Measurements from ENCODE around the gene SVEP1.
"Not testable (repeated sequence)": the region's sequence is repeated elsewhere in the genome, so short reads cannot be mapped to it uniquely, and the experiment has no call there.

Gene SVEP1

DNA sequence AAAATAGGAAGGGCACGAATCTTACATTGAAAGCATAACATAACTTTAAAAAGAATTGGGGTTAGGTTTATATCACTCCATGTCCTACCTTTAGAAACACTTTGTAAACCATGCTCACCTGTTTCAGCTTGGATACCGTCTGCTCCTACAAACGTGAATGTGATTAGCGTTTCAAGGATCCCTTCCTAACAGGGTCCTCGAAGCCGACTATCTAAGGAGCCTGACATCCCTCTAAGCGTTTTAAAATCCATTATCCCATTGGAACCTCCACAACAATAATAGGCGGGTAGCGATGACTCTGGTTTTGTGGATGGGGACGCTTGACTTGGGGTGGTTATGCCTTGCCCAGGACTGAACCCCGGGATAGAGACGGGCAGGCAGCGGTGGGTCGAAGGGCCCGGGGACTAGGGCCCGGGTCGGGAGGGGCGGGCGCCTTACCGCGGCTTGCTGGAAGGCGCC lies 937 bp downstream of the SVEP1 start:
- DNase-seq: no peak

DNA sequence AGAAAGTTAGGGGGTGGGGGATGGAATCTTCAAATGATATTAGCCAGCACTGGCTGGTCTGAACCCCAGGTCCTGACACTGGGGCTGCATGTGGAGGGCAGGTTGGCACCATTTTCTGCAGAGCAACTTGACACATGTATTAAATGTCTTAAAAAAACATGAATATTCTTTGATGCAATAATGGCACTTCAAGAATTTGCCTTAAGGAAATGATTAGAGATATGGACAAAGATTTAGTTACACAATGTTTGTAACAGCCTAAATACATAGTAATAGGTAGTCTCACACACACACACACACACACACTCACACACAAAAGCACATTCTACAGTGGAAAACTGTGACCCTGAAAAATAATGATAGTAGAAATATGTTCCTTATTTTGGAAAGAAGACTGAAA lies 3.6 kb downstream of the SVEP1 start:
- no peak for DNase-seq

DNA sequence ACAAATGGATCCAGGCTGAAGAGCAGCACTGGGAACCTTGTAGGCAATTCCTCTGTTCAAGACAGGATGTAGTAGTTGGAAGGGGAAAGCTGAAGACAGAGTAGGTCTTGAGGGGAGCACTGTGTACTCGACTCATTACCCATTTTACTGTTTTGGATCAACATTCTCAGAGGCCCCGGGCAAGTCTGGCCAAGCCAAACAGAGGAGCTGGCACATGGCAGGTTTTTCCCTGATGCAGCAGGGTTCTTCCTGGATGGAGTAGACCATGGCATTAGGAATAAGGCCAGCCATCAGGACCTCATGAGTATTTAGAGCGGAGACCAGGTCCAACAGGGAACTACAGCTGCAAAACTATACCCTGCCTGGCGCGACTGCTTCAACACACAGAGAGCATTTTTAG lies 4.4 kb downstream of the SVEP1 start:
- DNase-seq: no peak

DNA sequence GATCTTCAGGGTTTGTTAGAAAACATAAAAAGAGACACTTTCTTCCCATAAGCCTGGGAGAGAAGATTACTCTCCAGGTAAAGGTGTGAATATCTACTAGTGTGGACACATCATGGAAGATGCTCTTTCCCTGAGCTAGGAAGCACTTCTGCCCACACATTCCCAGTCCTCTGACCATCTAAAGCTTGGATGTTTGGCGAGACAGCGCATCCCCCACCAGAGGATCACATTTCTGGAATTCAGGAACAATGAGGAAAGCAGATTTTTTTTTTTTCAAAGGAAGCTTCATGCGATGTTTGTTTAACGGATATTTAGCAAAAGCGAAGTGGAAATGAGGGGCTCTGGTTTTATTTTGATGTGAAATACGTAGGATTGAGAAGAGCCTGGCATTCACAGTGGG lies 6.2 kb downstream of the SVEP1 start:
- DNase-seq: no peak

DNA sequence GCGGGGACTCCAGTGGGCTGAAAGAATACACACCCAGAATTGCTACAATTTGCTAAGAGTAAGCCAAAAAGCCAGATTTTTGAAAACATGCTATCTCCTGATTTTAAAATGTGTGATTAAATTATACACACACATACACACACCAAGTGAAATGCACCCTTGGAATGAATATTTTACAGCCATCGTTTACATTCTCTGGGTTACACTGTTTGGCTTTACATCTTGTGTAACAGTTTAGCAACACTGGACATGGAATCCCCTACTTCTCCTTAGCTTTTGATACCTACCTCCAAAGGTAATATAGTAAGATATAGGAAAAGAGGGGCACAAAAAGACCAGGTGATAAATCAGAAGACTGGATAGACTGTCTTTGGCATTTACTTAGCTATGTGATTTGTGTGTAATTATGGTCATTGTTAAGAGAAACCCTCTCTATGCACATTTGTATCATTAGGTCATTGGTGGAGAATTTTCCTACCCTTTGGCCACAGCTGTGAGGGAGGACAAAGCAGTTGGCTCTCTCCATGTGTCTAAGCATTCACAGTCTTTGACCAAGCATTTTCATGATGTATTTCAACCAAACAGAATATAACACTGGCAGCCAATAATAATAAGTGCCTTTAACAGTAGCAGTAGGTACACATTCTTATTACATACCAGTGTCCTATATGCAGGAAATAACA lies 7.6 kb downstream of the SVEP1 start:
- DNase-seq: no peak

DNA sequence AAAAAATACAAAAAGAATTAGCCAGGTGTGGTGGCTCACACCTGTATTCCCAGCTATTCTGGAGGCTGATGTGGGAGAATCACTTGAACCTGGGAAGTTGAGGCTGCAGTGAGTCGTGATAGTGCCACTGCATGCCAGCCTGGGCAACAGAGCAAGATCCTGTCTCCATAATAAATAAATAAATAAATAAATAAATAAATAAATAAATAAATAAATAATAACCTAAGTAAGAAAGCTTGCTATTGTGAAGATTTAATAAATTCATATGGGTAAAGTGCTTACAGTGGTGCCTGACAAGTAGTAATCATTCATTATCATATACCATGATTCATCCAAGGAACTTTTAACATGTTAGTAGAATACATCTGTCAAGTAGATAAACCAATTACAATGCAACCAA lies 13.4 kb downstream of the SVEP1 start:
- DNase-seq: no peak

DNA sequence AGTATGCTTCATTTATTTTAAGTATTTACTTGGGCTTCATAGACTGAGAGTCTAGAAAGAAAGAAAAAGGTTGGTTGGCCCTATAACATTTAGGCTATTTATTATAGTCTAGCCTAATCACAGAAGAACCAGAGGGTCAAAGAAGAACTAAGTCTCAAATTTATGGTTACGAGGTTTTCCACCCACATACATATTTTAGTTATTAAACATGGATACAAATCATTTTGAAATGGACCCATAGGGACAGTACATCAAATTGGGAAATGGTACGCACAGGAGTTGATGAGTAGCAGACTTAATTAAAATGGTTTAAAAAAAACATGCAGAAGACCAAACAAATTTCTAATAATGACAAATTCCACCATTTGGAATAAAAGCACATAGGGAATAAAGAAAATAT lies 17.7 kb downstream of the SVEP1 start:
- no peak for DNase-seq

DNA sequence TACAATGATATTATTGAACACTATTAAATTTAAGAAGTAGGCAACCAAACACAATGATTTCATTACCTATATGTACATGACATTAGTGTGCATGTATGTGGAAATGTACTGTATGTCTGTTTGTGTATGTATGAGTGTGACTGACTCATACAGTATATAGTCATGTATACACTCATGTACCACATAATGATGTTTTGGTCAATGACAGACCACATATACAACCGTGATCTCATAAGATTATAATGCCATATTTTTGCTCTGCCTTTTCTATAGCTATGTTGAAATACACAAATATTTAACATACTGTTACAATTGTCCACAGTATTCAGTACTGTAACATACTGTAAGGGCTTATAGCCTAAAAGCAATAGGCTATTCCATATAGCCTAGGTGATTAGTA lies 19.7 kb downstream of the SVEP1 start:
- no peak for DNase-seq

DNA sequence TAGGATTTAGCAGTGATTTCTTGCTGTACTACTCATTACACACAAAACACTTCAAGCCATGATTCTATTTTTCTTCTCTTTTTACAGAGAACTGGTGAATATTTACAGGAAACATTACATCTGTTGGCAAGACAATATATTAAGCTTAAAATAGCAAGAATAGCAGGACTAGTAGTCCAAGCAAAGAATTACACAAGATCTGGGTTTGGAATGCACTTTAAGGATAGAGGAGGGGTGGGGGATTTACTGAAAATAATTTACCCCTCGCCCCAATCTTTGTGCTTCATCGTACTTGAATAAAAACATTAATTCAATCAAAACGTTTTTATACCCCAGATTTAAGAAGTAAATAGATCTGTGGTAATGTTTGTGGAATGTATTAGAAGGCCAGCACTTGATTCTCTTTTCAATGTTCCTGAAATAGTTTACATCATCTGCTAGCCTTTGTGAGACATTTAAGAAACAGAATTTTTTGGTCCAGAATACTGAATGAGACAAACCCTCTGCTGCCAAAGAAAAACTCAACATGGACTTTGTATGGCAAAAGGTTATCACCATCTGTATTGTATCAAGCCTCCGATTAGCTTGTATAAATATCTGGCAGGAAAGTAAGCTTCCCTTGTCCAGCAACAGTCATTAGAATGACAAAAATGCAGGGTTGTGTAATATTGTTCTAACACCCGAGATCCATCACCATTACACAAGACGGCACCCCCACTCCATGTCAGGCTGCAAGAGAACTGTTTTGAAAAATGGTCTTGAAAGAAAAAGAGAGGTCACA lies 23.8 kb downstream of the SVEP1 start:
- DNase-seq: no peak

DNA sequence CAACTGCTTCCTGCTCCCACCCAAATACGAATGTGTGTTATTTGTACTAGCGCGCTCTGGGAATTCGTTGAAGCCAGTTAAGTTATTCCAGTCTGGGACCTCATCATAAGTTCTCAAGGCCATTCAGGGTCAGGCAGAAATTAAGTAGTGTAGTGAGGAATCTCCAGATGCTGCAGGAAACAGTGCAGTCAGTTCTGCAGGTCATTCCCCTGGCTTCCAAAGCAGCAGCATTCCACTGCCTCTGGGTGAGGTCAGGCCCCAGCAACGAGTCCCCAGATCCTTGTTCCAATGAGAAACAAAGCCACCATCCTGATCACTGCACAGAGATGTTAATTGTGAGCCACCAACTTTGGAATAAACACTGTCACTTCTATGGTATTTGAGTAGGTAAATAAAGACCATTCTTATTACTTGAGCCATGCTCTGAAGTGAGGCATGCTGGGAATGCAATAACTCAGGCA lies 33.1 kb downstream of the SVEP1 start:
- DNase-seq: no peak

DNA sequence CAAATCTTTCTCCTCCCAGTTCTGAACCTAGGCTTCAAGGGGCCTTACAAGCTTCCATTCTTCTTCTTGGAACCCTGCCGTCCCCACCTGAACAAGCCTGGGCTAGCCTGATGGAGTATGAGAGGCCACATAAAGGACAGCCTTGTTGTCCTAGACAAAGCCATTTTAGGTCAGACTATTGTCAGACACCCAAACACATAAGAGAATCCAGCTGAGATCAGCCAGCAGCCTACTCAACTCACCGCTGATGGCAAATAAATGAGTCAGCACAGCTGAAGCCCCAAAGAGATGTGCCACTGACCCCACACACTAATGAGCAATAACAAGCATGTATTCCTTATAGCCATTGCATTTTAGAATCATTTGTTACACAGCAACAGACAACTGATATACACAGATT lies 33.8 kb downstream of the SVEP1 start:
- no peak for DNase-seq

DNA sequence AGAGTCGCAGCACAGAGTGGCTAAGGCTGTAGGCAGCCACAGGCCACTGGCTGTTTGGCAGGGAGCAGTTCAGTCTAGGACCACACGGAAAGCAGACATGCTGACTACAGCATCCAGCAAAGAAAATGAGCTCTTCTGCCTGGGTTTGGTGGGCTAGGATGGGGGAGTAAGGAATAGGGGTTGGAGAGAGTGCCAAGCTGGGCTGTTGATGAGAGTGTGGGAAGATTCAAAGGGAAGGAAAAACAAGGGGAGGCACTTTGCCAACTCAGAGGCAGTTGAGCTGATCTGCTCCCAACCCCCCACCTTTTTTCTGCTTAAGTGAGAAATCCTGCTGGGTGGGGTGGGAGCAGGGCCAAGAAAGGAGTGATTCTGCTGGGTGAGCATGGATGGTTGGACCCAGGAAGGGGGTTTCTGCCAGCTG lies 35.9 kb downstream of the SVEP1 start:
- no peak for DNase-seq

DNA sequence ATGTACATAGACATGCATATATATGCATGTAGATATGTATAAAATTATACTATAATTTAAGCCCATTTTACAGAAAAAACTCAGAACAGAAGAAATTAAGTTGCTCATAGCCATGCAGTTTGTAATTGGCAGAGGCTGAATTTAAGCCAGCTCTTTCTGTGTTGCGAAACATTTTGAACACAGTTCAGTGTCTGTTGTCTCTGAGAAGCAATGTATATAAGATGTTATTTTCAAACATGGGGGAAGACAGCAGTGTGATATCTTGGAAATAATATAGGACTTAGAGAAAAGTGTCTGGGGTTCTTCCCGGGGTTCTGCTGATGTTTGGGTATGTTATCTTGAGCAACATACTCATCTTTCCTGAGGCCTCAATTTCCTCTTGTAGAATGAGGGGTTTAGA lies 37.6 kb downstream of the SVEP1 start:
- DNase-seq: no peak

DNA sequence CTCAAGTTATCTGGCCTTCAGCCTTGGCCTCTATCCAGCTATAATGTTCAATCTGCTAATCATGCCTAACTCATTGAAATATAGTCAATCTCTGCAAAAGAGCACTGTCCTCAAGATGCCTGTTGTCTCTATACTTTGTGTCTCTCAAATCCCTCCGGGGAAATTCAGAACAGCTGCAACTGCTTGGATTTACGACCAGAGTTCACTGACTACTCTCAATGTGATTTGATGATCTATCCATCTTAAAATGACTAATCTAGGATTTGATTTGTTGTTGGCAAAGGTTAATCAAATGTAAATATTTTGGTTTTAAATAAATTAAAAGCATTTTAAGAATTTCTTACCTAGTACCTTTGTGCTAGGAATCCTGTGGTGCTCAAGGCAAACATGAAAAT lies 40.9 kb downstream of the SVEP1 start:
- no peak for DNase-seq

DNA sequence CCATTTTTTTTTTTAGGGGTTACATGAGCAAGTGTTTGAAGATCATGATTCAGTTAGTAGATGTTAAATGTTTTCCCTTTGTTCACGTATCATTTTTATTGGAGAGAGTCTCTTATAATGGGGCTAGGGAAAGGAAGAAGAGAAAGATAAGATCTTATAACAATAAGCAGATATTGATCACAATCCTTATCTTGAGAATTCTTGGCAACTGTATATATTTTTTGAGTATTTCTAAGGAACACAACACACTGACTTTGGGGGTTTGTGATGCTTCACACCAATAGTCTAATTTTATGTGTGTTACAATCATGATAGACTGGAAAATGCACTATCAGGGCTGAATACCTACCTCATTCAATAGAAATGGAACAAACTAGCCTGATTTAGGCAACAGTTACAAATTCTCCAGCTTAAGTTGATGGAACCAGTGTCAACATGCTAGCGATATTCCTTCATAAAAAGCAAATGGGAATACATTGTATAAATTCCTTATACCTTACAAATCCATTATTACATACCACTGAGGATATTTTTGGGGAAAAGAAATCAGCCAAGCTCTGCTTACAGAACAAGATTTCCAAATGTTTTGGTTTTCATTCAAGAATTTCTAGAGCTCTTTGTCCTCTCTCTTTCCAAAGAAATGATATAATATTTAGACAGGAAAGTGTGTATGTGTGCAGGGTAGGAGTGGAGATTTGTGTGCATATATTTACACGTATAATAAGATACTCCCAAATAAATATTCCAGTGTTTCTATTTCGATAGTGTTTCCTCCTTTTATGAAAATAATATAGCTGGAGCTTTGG lies 41.5 kb downstream of the SVEP1 start:
- DNase-seq: no peak

DNA sequence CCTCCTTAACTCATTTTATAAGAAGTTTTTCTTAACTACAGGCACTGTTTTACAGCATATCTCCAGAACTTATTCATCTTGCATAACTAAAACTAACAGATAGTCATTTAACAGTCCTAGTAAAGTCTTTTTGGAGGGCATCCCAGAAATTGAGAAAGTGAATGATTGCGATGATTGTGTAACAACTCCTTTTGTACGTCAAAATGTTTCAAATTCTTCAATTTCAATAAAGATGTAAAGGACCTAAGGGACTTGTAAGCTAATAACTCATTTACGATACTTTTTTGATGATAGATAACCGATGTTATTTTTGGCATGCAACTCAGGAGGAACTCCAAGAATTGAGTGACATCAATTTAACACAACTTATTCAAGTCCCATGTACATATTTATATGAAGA lies 42.7 kb downstream of the SVEP1 start:
- no peak for DNase-seq

DNA sequence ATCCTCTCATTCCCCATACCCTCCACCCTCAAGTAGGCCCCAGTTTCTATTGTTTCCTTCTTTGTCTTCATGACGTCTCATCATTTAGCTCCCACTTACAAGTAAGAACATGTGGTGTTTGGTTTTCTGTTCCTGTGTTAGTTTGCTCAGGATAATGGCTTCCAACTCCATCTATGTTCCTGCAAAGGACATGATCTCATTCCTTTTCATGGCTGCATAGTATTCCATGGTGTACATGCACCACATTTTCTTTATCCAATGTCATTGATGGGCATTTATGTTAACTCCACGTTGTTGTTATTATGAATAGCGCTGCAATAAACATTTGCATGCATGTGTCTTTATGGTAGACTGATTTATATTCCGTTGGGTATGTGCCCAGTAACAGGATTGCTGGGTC lies 45.4 kb downstream of the SVEP1 start:
- not testable (repeated sequence) for DNase-seq

DNA sequence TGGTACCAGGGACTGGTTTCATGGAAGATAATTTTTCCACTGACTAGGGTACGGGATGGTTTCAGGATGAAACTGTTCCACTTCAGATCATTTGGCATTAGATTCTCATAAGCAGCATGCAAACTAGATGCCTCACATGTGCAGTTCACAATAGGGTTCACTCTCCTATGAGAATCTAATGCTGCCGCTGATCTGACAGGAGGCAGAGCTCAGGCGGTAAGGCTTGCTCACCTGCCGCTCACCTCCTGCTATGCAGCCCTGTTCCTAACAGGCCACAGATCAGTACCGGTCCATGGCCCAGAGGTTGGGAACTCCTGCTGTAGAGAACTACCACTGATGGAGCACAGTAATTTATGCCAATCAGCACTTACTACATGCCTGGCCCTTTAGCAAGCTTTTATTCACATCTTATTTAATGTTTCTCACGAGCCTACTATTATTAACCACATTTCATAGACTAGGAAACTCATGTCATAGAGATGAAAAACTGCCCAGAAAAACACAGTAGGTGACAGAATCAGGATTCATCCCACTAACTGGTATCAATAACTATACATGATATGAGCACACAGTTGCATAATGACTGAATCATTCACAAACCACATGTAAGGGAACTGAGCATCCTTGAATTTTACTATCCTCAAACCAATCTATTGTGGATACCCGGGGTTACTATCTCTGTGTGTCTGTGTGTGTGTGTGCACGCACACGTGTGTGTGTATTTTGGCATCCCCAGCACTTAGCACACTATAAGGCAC lies 46.5 kb downstream of the SVEP1 start:
- no peak for DNase-seq

DNA sequence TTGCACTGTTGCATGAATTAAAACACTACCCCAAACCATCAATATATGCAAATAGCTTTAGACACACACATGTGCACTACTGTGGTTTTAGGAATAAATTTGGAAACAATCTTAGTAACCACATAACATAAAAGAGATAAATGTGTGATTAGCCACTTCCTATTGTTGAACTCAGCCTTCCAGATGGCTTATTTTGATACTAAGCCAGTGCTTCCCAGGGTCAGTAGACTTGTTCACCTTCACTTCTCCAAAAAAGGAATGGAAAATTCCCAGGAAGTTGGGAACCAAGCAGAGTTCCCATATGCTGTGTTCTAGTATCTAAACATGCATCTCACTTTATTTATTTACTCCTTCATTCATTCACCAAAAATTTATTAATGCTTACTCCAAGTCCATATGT lies 47.8 kb downstream of the SVEP1 start:
- DNase-seq: no peak

DNA sequence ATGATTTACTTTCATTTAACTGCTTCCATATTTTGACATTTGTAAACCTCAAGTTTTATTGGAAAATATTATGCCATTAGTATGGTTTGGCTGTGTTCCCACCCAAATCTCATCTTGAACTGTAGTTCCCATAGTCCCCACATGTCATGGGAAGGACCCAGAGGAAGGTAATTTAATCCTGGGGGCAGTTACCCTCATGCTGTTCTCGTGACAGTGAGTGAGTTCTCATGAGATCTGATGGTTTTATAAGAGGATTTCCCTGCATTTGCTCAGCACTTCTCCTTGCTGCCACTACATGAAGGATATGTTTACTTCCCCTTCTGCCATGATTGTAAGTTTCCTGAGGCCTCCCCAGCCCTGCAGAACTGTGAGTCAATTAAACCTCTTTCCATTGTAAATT lies 48.3 kb downstream of the SVEP1 start:
- not testable (repeated sequence) for DNase-seq

DNA sequence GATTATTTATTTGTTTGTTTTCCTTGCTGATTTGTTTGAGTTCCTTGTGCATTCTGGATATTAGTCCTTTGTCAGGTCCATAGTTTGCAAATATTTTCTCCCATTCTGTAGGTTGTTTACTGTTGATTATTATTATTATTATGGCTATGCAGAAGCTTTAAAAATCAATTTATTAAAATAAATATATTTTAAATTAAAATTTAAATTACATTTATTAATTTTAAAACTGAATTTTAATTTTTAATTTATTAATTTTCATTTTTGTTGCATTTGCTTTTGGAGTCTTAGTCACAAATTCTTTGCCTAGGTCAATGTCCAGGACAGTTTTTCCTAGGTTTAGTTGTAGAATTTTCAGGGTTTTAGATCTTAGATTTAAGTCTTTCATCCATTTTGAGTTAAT lies 50.9 kb downstream of the SVEP1 start:
- DNase-seq: no peak

DNA sequence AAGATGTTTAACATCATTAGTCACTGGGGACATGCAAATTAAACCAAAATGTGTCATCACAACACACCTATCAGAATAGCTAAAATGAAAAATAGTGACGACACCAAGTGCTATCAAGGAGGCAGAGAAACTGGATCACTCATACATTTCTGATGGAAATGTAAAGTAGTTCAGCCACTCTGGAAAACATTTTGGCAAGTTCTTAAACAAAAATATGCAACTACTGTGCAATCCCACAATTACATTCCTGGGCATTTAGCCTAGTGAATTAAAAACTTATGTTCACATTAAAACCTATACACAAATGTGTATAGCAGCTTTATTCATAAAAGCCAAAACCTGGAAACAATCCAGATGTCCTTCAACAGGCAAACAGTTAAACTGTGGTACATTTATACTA lies 53.1 kb downstream of the SVEP1 start:
- no peak for DNase-seq

DNA sequence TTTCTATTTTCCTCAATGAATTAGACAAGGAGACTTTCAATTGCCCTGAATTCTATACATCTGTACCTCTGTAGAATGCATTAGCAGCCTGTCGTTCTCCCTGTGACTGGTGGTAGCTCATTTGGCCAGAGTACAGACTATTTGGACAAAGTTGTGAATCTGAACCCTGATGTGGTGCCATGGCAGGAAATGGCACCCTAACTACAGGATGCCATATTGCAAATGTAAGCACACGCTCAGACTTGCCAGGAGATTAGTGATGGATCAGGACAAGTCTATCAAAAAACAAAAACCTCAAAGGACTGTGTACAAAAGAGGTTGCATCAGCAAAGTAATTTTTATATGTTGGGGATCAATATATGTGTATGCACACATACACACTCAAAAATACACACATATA lies 58.3 kb downstream of the SVEP1 start:
- DNase-seq: no peak

Data from cortex of kidney (tissue), 1 donor.